AG20443 (cell line): ENCODE measurements around the gene RGS17.
"Not testable (repeated sequence)": the region's sequence is repeated elsewhere in the genome, so short reads cannot be mapped to it uniquely, and the experiment has no call there.

ENCODE experiments used
- DNase-seq: peaks from one replicate; pipeline ENCODE4 v3.0.0; 2012; ENCODE audit warnings: low spot score, mixed read lengths

The RGS17 gene

GRCh38 chr6:153032255-153032882 is 98.7 kb downstream of the RGS17 start:
- DNase-seq, result peak; percentile 33

DNA sequence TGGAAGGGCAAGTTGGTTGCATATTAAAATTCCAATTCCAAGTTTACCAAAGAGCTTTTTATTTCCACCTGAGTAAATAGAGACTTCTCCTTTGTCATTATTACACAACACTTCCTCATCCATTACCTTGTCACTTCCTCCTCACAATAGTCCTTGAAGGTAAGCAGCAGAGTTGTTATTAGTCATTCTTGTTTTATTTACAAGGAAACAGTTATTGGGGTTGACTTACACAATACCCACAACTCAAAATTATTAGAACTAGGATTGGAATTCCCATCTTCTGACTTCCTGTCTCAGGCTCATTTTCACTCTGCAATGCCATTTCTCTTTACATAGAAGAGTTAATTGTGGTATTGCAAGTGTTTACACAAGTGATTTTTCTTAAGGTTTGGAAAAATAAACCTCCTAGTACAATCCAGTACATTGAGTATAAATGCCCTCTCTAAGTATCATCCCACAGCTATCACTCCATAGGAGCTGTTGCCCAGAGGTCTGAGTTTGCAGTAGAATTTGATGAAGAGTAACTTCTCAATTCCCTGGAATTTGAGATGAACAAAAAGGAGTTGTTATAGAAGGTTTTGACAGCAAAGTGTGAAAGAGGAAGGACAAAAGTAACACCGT is 99.6 kb downstream of the RGS17 start:
- DNase-seq, result no peak

DNA sequence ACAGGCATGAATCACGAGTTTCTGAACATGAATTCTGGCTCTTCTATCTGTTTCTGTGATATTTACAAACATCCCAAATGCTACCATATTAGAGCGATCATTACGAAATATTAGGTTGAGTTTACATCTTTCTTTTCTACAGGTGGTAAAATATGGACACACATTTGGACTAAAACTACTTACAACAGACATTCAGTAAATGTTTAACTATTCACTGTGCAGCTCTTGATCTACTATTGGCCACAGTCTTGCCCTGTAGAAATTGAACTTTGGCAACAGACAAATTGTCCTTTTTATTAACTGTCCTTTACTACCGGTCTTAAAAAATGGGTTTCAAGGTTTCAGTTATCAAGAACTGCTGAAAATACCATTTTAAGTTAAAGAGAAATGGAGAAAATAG is 102.1 kb downstream of the RGS17 start:
- DNase-seq, result no peak

DNA sequence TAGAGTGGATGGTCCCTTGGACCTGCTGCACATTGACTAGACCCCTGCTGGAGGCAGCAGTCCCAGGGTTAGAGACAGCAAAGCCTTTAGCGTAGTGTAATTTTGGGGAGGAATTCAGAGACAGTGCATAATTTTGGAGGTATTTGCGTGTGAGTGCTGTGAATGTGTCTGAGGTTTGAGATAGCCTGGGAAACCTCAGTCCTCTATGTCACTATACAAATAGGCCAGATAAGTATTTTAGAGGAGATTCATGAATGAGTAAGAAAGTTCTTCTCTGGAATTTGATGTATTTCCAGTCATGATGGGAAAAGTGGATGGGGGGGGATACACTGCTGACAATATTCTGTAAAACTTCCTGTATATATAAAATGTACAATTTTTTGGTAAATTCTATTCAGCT is 102.8 kb downstream of the RGS17 start:
- DNase-seq, result peak; percentile 9

DNA sequence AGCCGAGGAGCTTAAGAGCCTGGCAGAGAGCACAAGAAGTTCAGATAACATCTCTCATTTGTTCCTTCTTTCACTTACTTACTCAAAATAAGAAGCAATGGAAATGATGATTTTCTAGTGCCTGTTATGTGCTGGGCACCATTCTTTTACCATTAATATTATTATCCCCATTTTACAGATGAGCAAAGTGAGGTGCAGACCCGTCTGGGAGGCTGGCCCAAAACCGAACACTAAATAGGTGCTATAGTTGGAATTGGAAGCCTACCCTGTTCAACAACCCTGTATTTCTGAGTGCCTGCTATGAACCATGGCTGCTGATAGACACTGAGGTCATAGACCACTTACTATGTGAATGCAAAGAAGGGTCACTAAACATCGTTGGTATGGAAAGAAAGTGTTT is 103.6 kb downstream of the RGS17 start:
- DNase-seq, result no peak

- DNase-seq, result no peak
Observed at GRCh38 chr6:153024709-153025017, 106.4 kb downstream of the RGS17 start.

- DNase-seq, result peak; percentile 54
Observed at GRCh38 chr6:153023977-153024708, 106.9 kb downstream of the RGS17 start.

- no peak for DNase-seq
Observed at GRCh38 chr6:153018355-153018754, 112.7 kb downstream of the RGS17 start.

DNA sequence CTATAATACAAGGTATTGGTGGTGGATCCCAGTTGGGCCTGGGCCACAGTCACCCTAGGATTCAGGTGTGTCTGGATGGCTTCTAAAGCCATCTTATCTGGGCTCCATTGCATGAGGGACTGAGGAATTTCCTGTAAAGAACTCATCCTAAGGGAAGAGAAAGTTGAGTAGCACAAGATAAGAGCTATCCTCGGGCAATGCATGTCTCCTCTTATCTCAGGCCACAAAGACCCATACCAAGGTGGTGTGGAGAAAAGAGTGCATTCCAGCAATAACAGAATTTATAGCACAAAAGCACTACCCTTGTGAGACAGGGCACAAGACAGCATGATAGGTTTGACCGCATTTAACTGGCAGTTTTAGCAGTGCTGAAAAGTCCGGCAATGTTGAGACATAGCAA is 114.2 kb downstream of the RGS17 start:
- DNase-seq, result no peak

DNA sequence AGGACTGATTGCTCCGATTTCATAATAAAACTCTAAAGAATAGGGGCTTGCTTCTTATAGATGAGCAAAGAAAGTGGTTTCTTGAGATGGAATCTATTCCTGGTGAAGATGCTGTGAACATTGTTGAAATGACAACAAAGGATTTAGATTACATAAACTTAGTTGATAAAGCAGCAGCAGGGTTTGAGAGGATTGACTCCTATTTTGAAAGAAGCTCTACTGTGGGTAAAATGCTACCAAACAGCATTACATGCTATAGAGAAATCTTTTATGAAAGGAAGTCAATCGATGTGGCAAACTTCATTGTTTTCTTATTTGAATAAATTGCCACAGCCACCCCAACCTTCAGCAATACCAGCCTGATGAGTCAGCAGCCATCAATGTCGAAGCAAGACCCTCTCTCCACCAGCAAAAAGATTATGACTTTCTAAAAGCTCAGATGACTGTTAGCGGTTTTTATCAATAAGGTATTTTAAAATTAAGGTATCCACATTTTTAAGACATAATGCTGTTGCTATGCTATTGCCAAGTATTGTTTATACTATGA is 115.9 kb downstream of the RGS17 start:
- no peak for DNase-seq

DNA sequence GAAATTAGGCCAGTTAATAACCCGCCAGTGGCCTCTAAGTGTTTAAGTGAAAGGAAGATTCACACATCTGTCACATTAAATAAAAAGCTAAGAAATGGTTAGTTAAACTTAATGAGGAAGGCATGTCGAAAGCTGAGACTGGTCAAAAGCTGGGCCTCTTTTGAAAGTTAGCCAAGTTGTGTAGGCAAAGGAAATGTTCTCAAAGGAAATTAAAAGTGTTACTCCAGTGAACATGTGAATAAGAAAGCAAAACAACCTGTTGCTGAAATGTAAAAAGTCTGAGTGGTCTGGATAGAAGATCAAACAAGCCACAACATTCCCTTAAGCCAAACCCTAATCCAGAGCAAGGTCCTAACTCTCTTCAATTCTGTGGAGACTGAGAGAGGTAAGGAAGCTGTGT is 117.6 kb downstream of the RGS17 start:
- DNase-seq, result no peak

DNA sequence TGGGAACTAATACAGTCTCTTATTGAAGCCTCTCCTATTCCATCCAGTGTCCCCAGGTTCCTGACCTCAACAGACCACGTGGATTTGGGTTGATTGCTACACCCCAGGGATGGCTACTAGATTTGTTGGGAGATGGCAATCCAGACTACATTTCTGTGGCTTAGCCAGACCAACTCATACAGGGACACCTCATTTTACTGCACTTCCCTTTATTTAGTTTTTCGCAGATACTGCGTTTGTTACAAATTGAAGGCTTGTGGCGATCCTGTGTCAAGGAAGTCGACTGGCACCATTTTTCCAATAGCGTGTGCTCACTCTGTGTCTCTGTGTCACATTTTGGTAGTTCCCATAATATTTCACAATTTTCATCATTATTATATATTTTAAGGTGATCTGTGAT is 118.2 kb downstream of the RGS17 start:
- DNase-seq, result no peak

GRCh38 chr6:153003366-153003690 is 127.8 kb downstream of the RGS17 start:
- no peak for DNase-seq

DNA sequence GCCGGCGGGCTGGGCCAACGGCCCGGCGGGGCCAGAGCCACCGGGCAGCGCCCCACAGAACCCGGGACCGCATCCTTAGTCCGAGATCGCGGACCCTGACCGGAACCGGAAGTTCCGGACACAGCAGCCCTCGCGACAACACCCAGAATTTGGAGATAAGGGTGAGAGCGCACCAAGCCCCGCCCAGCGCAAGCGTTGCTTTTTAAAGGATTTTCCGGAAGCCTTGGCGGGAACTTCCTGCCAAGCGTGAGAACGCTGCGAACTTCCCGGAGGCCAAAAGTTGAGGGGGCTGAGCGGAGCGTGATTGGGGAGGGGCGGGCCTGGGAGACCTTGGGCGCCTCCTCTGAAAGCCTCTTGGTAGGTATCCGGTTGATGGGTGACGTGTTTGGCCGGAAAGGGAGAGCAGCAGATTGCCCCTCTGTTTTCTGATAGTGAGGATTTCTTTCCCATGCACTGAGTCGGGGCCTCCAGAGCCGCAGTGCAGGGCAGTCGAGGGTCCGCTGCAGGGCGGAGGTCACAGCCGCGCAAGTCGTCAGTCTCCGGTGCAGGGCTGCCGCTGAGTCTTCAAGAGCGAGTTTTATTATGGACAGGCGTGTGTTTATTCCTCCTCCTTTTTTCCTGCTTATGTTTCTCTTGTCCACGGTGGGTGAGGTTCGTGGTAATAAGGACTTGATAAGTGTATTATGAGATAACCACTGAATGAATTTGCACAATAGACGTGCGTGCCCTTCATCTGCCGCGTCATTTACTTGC is 128.3 kb downstream of the RGS17 start, which contains the start of gene MTRF1L:
TSS of gene MTRF1L (minus strand) at position 97 of the 753 bp plus-strand sequence. CDS start at position 73, 24 bp downstream.
- DNase-seq, result peak; percentile 97

- DNase-seq, result peak; percentile 14
Observed at GRCh38 chr6:153001767-153002612, 129.1 kb downstream of the RGS17 start.

- not testable (repeated sequence) for DNase-seq
Observed at GRCh38 chr6:153000790-153001189, 130.3 kb downstream of the RGS17 start.

DNA sequence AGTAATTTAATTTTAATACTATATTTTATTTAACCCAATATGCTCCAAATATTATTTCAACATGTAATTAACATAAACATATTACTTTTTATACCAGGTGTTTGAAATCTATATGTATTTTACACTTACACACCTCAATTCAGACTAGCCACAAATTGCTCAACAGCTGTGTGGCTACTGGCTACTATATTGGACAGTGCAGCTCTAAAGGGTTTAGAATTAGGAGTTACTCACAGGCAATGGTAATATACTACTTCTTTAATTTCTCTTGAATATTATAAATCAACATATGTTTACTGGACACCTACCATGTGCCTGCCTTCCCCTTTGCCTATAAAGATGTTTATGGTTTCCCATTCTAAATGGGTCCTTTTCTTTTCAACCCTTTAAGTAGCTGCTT is 130.8 kb downstream of the RGS17 start:
- DNase-seq, result no peak

- not testable (repeated sequence) for DNase-seq
Observed at GRCh38 chr6:152999538-152999937, 131.5 kb downstream of the RGS17 start.

DNA sequence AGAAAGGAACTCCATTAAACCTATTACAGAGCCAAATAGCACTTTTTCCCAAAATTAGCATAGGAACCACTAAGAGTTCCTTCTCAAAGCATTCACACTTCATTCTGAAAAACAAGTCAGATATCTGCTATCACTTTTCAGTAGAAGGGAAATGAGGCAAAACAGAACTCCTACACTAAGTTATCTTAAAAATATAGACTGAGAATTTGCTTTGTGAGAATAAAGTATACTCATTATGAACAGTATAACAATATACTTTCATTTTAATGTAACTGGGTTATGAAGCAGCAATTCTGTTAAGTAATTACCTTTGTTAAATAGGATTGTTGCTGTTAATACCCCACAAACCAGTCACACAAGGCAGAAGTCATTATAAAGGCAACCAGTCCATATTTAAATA is 137.2 kb downstream of the RGS17 start:
- no peak for DNase-seq

GRCh38 chr6:152993431-152993830 is 137.7 kb downstream of the RGS17 start:
- no peak for DNase-seq

- DNase-seq, result no peak
Observed at GRCh38 chr6:152986978-152987377, 144.1 kb downstream of the RGS17 start.

DNA sequence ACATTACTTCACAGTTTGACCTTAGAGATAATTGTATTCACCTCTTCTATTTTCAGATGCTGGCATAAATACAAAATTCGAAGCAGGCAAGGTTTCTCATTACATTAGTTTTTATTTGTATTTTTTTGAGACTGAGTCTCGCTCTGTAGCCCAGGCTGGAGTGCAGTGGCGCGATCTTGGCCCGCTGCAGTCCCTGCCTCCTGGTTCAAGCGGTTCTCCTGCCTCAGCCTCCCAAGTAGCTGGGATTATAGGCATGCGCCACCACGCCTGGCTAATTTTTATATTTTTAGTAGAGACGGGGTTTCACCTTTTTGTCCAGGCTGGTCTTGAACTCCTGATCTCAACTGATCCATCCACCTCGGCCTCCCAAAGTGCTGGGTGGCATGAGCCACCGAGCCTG is 145.8 kb downstream of the RGS17 start:
- not testable (repeated sequence) for DNase-seq
